A673 (cell line): ENCODE data around the gene ARX. TPM values are rescaled to one million over a fixed set of nuclear protein-coding genes. Genes with fewer than 3 reads are reported as not detected.
A peak's percentile ranks its signal among the peaks of the same experiment; 100 is the strongest.

ENCODE experiments used
- BruUV-seq: library from RNA; stranded (reverse); fragments of 400-500 nt; replicated peaks from 2 replicates; lab custom pipeline; 2021; lab: Mats Ljungman, UMichigan
- CTCF ChIA-PET: fragments of 300-600 bp; sonication (Branson Sonifier 250); formaldehyde crosslinking; loops from one replicate; lab custom pipeline; 2022; ENCODE audit warnings: antibody characterized with exemption; lab: Charles Lee
- POLR2A ChIA-PET: fragments of 300-600 bp; sonication (Branson Sonifier 250); formaldehyde crosslinking; loops from one replicate; lab custom pipeline; 2022; ENCODE audit warnings: antibody characterized with exemption; ENCODE audit not compliant: low non-redundant PET; lab: Charles Lee
- DNase-seq: peaks from one replicate; pipeline ENCODE4 v3.0.0-alpha.2; 2015; ENCODE audit warnings: low spot score
- H3K27ac ChIP-seq: fragments of 200-600 bp; sonication (generic); 2 replicates; pipeline ENCODE4 v1.5.1; 2016; ENCODE audit warnings: mixed run types, low read depth, mild to moderate bottlenecking, mixed read lengths, antibody characterized with exemption, low read length; ENCODE audit not compliant: poor library complexity, severe bottlenecking
- H3K27me3 ChIP-seq: fragments of 200-600 bp; sonication (generic); replicated peaks from 2 replicates; pipeline ENCODE4 v1.6.1; 2017; ENCODE audit warnings: mixed run types, low read depth, mild to moderate bottlenecking, mixed read lengths, antibody characterized with exemption, low read length; ENCODE audit not compliant: insufficient read depth, poor library complexity
- H3K36me3 ChIP-seq: fragments of 200-600 bp; sonication (generic); 2 replicates; pipeline ENCODE4 v1.6.1; 2016; ENCODE audit warnings: mixed run types, mild to moderate bottlenecking, mixed read lengths, antibody characterized with exemption, low read length; ENCODE audit not compliant: insufficient read depth, poor library complexity, severe bottlenecking
- H3K4me1 ChIP-seq: fragments of 200-600 bp; sonication (generic); 2 replicates; pipeline ENCODE4 v1.6.1; 2017; ENCODE audit warnings: mixed run types, mild to moderate bottlenecking, mixed read lengths, antibody characterized with exemption, low read length; ENCODE audit not compliant: insufficient read depth, poor library complexity, severe bottlenecking
- H3K4me3 ChIP-seq: fragments of 200-600 bp; sonication (generic); 2 replicates; pipeline ENCODE4 v1.5.1; 2016; ENCODE audit warnings: low read depth, mixed run types, mild to moderate bottlenecking, mixed read lengths, low read length; ENCODE audit not compliant: poor library complexity, severe bottlenecking
- H3K9me3 ChIP-seq: fragments of 200-600 bp; sonication (generic); 2 replicates; pipeline ENCODE4 v1.6.1; 2016; ENCODE audit warnings: mixed run types, low read depth, mild to moderate bottlenecking, mixed read lengths, antibody characterized with exemption, low read length; ENCODE audit not compliant: poor library complexity, severe bottlenecking
- EZH2 ChIP-seq: fragments of 200-600 bp; sonication (generic); IDR thresholded peaks from 2 replicates; pipeline ENCODE4 v1.6.1; 2017; ENCODE audit warnings: borderline replicate concordance, low read depth, mild to moderate bottlenecking, mixed read lengths, antibody characterized with exemption, low read length; ENCODE audit not compliant: poor library complexity, severe bottlenecking
- intact Hi-C: fragments of 100-400 bp; cut with micrococcal nuclease; formaldehyde crosslinking; loops from one replicate; pipeline ENCODE4 v1.10.0; 2022; ENCODE audit not compliant: unreplicated experiment
- total RNA-seq: library from RNA; stranded (reverse); gene quantifications from 2 replicates; pipeline ENCODE4 v1.2.3, GENCODE V29; 2021
- TF ChIP-seq, protein P1 (sequence below): fragments of 300-800, 200-600 bp; sonication (generic); conservative IDR thresholded peaks from 2 replicates; pipeline ENCODE4 v1.5.1; 2017; ENCODE audit warnings: low read depth, mild to moderate bottlenecking, antibody characterized with exemption, low read length, moderate library complexity, mixed read lengths

ARX gene
- total RNA-seq, 1 experiment from 2014 or later = 32.0 TPM

DNA sequence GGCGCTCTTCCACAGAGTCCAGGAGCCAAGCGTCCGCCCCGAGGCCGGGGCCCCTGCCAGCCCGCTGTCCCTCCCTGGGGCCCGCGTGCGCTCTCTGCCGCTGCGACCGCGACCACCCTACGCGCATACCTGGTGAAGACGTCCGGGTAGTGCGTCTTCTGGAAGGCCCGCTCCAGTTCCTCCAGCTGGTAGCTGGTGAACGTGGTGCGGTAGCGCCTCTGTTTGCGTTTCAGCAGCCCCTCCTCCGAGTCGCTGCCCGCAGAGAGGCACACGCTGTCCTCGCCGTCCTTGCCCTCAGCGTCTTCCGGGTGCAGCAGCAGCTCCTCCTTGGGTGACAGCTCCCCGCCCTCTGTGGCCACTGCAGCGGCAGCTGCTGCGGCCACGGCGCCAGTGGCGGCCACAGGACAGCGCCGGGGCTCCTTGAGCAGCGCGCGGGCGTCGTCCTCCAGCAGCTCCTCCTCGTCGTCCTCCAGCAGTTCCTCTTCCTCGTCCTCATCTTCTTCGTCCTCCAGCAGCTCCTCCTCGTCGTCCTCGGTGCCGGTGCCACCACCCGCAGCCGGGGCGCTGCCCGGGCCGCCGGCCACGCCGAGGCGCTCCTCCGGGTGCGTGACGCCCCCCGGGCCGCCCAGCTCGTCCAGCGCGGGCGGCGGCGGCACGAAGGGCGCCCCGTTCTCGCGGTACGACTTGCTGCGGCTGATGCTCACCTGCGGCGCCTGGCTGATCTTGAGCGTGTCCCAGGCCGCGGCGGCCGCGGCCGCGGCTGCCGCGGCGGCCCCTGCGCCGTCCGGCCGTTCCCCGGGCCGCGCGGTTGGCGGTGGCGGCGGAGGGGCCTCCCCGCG, 2.8 kb downstream of the ARX start:
- Histone ChIP-seq H3K4me3 (peak overlapping the region; percentile 44), H3K27ac (peak overlapping the region; percentile 45), H3K9me3 (no peaks in the 10 kb centered on the region), H3K36me3 (peaks cover 21% of the 10 kb centered on the region), H3K27me3 (no peaks in the 10 kb centered on the region), H3K4me1 (peaks cover 21% of the 10 kb centered on the region)
- CTCF ChIA-PET = interaction anchor here (0.8 kb wide), 2 partner anchors 174 to 641 kb away, joined by 3 to 4 read pairs; no protein-coding TSS in a partner anchor
- no peak for TF ChIP-seq EZH2
- TF ChIP-seq, protein P1, sequence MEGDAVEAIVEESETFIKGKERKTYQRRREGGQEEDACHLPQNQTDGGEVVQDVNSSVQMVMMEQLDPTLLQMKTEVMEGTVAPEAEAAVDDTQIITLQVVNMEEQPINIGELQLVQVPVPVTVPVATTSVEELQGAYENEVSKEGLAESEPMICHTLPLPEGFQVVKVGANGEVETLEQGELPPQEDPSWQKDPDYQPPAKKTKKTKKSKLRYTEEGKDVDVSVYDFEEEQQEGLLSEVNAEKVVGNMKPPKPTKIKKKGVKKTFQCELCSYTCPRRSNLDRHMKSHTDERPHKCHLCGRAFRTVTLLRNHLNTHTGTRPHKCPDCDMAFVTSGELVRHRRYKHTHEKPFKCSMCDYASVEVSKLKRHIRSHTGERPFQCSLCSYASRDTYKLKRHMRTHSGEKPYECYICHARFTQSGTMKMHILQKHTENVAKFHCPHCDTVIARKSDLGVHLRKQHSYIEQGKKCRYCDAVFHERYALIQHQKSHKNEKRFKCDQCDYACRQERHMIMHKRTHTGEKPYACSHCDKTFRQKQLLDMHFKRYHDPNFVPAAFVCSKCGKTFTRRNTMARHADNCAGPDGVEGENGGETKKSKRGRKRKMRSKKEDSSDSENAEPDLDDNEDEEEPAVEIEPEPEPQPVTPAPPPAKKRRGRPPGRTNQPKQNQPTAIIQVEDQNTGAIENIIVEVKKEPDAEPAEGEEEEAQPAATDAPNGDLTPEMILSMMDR = no peak
- POLR2A ChIA-PET = interaction anchor here (0.6 kb wide), 1 partner anchor 35 kb away, joined by 4 read pairs; no protein-coding TSS in a partner anchor
- no peak for DNase-seq
- BruUV-seq = no TSS peak
- intact Hi-C loops = loop anchor here (10.0 kb wide), 1 partner anchor 272 kb away; no protein-coding TSS in a partner anchor

DNA sequence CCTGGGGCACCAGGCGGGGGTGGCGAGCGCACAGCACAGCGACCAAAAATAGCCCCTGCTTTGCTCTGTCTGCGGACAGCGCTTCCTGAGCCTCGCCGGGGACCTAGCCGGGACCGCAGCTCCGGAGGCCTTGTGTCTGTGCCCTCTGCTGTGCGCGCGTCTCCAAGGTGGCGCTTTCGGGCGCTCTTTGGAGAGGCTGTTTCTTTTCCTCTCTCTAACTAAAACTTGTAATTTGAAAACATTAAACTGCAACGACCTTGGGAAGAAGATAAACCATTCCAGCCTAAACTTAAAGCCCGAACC, 3.4 kb downstream of the ARX start:
- no TSS peak for BruUV-seq
- H3K27ac ChIP-seq = peak overlapping the region; percentile 45
- intact Hi-C loops = loop anchor here (10.0 kb wide), 1 partner anchor 272 kb away; no protein-coding TSS in a partner anchor
- no peak for TF ChIP-seq EZH2
- TF ChIP-seq, protein P1 = no peak
- DNase-seq = no peak
- H3K4me3 ChIP-seq = peak overlapping the region; percentile 44
- CTCF ChIA-PET = no interaction called here
- H3K9me3 ChIP-seq = no peaks in the 10 kb centered on the region
- H3K36me3 ChIP-seq = peaks cover 28% of the 10 kb centered on the region
- no peaks in the 10 kb centered on the region for H3K27me3 ChIP-seq
- peaks cover 17% of the 10 kb centered on the region for H3K4me1 ChIP-seq
- POLR2A ChIA-PET = no interaction called here

DNA sequence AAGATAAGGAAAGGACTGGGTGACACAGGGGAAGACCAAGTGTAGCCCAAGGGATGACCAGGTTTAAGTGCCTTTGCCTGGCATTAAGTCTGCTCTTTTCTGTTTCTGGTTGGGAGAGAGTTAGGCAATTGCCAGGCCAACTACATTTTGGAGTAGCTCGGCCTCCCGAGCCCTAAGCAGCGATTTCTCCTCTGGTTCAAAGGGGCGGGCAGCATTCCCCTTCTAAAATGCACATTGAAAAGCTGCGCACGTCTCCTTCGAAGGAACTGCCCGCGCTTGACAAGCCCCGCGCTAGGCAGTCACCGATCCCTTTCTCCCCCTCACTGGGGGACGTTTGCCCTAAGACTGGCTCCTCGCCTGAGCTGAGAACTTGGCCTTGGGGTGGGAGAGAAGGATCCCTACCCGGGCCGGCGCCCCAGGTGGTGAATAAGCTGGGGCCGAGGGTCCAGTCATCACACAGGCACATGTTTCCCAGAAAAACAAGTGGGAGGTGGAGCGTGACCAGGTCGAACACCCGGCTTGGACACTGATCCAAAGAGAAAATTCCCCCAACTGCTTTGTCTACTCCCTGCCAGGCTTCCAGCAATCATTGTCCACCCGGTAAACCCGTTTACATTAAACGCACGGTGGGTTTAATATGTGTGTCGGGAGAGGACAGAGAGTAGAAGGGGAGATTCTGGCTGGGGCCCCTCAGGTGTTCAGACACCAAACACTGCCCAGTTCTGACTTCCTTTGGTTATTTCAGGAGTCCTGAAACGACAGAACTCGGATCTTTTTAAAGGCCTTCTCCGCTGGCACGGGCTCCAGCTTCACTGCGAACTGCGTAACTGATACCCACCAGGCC, 4.0 kb downstream of the ARX start:
- no TSS peak for BruUV-seq
- Histone ChIP-seq H3K27ac (peak overlapping the region; percentile 45), H3K4me3 (peak overlapping the region; percentile 44), H3K27me3 (no peaks in the 10 kb centered on the region), H3K9me3 (no peaks in the 10 kb centered on the region), H3K36me3 (peaks cover 31% of the 10 kb centered on the region), H3K4me1 (peaks cover 14% of the 10 kb centered on the region)
- no peak for DNase-seq
- POLR2A ChIA-PET = no interaction called here
- no peak for TF ChIP-seq EZH2
- TF ChIP-seq, protein P1 = no peak
- intact Hi-C loops = loop anchor here (10.0 kb wide), 1 partner anchor 273 kb away; no protein-coding TSS in a partner anchor
- CTCF ChIA-PET = no interaction called here
